LHCN-M2 (cell line): ENCODE results near the gene SLC39A5. TPM values are rescaled to one million over a fixed set of nuclear protein-coding genes. Genes with fewer than 3 reads are reported as not detected.

ENCODE experiments used
- DNase-seq: peaks from one replicate; pipeline ENCODE4 v3.0.0-alpha.2; 2012; ENCODE audit warnings: low read depth
- total RNA-seq: library from RNA; depleted of rRNA; stranded (reverse); fragments of >200 nt; gene quantifications from 2 replicates; pipeline ENCODE4 v1.2.3, GENCODE V29; 2014

Gene SLC39A5
- total RNA-seq, 1 experiment from 2014 or later, result not detected

DNA sequence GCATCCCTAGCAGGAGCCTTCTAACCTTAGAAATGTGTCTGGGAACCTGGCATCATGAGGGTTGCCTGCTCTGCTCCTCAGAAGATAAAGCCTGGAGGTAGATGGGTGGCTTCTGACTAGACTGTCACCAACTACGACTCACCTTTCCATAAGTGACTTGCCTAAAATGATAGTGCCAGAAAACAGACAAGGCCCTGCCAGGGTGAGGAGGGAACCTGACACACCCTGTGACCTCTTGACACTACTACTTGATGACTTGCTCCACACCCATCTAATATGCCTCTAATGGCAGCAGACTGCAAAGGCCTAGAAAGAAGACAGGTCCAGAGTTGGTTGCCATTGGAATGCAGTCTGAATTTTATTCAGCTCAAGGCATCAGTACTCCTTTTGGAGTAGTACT is 17.5 kb upstream of the SLC39A5 start:
- DNase-seq, result no peak

DNA sequence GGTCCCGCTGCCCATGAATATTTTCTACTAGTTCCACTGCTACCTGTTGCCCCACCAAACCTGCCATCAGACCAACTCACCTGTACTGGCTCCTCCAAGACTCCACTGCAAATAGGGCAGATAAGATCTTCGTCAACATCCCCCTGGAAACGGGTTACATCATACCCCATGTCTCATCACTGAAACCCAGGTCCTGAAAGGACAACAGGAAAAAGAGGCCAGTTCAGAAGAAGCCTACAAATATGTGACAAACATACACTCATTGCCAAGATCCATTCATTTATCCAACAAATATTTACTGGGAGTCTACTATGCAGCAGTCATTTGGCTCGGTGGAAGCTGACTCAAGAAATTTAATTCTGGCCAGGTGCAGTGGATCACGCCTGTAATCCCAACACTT is 16.0 kb upstream of the SLC39A5 start:
- DNase-seq, result no peak

DNA sequence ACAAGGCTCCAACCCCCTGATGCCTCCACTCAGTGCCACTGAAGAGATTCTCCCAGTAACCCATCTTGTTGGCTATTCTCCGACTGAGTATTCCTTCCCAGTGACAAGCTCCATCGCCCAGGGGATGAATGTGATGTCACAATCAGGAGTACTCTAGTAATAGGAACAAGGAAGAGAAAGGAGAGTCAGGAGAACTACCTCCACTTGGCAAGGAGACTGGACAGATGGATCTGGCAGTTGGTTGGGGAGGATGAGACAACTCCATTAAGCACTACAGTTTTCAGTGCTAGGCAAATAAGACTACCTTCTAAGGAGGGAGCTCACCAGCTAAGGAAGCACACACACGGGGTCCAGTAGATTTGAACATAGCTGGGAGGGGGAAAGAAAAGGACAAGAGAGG is 13.4 kb upstream of the SLC39A5 start:
- no peak for DNase-seq

- DNase-seq, result no peak
These were observed 10.0 kb upstream of the SLC39A5 start for GRCh38 chr12:56219840-56220239.

- DNase-seq, result peak; percentile 45
These were observed 9.1 kb upstream of the SLC39A5 start for GRCh38 chr12:56220611-56221231.

GRCh38 chr12:56221232-56221756 is 8.6 kb upstream of the SLC39A5 start:
- peak; percentile 53 for DNase-seq

DNA sequence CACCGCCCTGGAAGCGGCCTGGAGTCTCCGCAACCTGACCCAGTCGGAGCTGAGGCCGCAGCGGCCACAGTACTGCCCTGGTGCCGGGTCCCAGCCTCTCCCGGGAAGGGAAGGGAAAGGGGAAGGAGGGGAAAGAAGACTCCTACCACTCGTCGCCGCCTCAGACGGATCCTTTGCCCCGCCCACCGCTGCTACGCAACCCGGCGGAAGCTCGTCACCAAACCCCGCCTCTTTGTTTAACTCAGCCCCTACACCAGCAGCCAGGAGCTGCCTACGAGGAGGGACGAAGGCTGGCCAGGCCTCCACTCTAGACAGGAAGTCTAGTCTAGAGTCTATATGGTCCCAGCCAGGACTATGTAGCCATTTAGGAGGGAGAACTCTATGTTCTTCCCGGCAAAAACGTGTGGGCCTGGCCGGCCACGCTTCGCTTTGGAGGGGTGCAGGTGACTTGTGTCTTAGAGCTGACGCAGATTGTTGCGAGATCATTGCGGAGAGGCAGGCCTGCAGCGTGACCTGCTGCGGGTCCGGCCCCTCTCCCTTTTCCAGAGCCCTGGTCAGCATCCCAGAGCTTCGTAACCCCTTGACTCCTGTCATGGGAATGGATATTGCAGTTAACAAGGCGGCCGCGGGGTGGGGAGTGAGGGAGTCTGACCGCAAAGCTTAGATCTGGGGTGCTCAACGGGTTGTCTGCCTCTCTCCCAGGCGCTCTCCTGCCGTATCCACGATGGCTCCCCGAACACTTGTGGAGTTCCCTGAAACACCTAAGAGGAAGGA is 7.9 kb upstream of the SLC39A5 start, which contains the start of gene RNF41:
Gene RNF41, minus strand, starts transcription at position 166 of the 774 bp plus-strand sequence. CDS start 7,875 bp downstream, outside the sequence.
- peak; percentile 95 for DNase-seq

GRCh38 chr12:56222531-56222895 is 7.3 kb upstream of the SLC39A5 start:
- DNase-seq, result no peak

- no peak for DNase-seq
These were observed 6.2 kb upstream of the SLC39A5 start for GRCh38 chr12:56223571-56224101.

DNA sequence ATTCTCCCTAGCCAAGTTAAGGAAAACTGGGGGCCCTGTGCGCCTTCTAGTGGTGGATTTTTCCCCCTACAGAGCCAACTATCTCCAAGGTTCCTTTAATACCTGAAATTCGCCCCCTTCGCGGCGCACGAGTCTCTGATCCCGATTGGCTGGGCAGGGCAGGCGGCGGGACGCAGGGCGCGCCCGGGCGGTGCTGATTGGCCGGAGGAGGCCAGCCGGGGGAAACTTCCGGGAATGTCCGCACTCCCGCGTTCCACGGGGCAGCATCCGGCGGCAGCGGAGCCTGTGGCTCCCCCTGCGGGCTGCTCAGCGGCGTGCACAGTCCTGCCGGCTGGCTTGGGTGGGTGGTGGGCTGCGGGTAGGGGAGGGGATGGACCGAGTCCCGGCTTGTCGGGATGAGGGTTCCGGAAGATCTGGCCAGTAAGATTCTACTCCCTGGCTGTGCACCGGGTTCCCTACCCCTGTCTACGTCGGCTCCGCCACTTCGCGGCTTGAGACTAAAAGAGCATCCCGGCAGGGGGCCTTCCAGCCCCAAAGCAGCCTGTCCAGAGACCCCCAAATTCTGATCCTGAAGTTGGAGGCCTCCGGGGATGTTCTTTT is 5.6 kb upstream of the SLC39A5 start, which contains the start of gene NABP2:
Gene NABP2, plus strand, starts transcription at position 241 of the 600 bp plus-strand sequence. CDS start 515 bp downstream, outside the sequence.
- peak; percentile 97 for DNase-seq

DNA sequence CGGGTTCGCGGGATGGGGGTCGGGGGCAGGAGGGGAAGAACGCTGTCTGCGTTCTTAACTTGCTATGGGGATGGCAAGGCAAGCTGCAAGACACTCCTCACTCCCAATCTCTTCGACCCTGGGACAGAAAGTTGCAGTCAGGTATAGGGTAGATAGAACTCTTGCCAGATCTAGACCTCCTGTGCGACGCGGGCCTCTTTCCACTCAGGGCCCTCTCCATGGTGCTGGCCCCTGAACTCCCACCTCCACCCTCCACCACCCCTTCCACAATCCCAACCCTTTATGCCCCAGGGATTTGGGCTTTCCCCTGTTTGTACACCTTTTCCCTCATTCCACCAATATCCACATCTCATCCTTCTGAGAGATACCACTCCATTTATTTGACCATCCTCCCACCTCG is 4.9 kb upstream of the SLC39A5 start:
- no peak for DNase-seq

GRCh38 chr12:56229082-56229481 is 769 bp upstream of the SLC39A5 start:
- no peak for DNase-seq

DNA sequence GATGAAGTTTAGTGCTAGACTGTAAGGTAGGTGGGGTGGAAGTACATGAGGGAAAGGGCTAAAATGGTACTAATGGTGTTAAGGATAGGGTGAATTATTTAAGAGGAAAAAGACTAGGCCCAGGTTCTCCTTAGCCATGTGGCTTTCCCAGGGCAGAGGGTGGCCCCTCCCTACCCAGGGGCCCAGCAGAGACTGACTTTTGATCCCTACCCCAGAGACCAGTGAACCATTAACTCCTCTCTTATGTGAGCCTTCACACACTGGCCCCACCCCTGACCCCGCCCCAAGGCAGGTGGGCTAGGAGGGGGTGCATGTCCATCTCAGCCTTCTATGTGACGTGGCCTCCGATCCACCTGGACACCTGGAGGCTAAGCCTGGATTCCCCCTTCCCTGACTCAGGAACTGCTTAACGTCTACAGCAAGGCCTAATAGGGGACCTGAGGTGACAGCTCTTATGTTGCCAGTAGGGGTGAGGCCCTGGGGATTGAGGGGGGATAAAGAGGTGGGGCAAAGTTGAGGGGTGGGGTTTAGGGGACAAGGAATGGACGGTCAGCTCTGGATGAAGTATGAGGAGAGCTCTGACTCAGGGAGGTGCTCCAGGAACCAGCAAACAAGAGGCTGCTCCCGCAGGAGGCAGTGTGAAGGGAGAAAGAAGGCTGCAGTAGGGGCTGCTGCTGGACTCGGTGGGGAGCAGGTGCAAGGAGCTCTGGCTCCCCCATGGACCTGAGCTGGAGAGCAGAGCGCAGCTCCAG is 757 bp downstream of the SLC39A5 start:
- DNase-seq, result no peak

- DNase-seq, result no peak
These were observed 1.3 kb downstream of the SLC39A5 start for GRCh38 chr12:56231184-56231582.

- no peak for DNase-seq
These were observed 5.0 kb downstream of the SLC39A5 start for GRCh38 chr12:56234746-56235436.

GRCh38 chr12:56236091-56236490 is 6.2 kb downstream of the SLC39A5 start:
- DNase-seq, result no peak

DNA sequence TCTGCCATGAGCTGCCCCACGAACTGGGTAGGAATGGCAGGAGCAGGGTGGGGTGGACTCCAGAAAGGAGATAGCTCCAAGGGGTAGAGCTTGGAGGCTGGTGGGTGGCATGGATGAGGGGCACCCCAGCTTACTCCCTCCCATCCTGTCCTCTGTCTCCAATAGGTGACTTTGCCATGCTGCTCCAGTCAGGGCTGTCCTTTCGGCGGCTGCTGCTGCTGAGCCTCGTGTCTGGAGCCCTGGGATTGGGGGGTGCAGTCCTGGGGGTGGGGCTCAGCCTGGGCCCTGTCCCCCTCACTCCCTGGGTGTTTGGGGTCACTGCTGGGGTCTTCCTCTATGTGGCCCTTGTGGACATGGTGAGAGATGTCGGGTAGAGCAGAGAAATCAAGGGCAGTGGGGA is 7.1 kb downstream of the SLC39A5 start:
- no peak for DNase-seq

DNA sequence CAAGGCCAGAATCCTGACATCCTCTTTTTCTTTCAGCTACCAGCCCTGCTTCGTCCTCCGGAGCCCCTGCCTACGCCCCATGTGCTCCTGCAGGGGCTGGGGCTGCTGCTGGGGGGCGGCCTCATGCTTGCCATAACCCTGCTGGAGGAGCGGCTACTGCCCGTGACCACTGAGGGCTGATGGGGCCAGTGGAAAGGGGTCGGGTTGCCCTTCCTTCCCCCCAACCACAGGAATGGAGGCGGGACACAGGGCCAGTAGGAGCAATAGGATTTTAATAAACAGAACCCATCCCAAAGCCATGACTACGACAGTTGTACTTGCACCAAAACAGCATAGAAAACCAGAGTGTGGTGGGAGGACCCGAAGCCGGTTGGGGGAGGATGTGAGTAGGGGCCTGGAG is 7.7 kb downstream of the SLC39A5 start:
- DNase-seq, result no peak

DNA sequence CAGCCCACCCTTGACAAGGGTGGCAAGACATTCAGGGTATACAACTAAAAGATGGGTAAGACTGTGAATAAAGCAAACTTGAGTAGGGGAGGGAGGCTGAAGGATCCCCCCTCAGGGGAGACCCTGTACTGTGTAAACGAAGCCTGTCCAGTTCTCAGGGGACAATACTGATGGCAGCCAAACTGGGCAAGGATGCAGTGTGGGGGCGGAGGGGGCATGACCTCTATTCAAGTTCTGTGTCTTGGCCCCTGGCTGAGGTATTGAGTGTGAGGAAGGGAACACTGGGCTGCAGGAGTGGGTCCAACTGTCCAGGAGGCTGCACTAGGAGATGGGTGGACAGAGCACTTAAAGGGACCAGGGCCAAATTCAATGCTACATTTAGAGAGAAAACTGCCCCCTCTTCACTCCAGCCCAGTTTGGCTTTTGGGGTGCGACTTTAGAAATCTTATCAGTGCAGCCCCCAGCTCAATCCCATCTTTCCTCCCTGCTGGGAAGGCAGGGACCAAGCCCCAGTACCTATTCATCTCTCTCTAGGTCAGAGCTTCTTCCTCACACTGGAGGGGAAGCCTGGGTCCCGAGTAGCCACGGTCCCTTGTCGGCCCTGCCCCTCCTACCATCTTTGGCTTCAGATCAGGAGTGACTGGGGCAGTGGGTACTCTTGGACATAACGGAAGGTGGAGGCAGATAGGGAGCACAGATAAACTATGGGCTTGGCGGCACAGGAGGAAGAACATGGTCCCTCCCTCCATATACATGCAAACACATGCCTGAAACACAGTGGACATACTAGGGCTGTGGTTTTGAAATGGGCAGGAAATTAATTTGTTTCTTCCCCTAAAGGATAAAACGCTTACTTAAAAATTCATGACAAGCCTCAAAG is 11.8 kb downstream of the SLC39A5 start:
- no peak for DNase-seq

DNA sequence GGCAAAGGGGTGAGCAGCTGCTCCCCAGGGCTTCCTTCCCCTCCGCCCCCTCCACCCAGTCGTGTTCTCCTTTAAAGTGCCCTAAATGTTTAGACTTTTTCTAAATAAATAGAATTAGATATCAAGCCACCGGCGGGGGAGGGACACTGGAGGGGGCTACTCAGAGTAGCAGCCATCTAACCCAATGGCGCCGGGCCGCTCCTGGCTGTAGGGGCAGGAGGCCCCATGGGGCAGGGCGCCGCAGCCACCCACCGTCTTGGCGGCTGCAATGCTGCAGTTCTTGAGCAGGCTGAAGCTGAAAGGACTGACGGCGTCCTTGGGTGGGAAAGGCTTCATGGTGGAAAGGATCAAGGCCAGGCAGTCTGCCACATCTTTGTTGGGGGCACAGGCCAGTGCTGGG is 13.1 kb downstream of the SLC39A5 start:
- DNase-seq, result no peak
